ENCODE measurements around the gene PMEPA1. TPM values are rescaled to one million over a fixed set of nuclear protein-coding genes. Genes with fewer than 3 reads are reported as not detected.
A peak's percentile ranks its signal among the peaks of the same experiment; 100 is the strongest.

PMEPA1 gene
- total RNA-seq, 1 donor from 2014 or later = 34.8 TPM

GRCh38 chr20:57738484-57738883 is 28.7 kb upstream of the PMEPA1 start:
- intact Hi-C loops (cut with DNase I) = no loop called here
- no peak for DNase-seq (ENCODE audit: low spot score)

- no peak for DNase-seq (ENCODE audit: low spot score)
- intact Hi-C loops (cut with DNase I) = no loop called here
Observed at GRCh38 chr20:57738053-57738452, 28.2 kb upstream of the PMEPA1 start.

GRCh38 chr20:57737349-57737748 is 27.5 kb upstream of the PMEPA1 start:
- DNase-seq (ENCODE audit: low spot score) = no peak
- intact Hi-C loops (cut with DNase I) = no loop called here

GRCh38 chr20:57736738-57737347 is 27.0 kb upstream of the PMEPA1 start:
- intact Hi-C loops (cut with DNase I) = no loop called here
- DNase-seq (ENCODE audit: low spot score) = no peak

GRCh38 chr20:57735831-57736737 is 26.3 kb upstream of the PMEPA1 start:
- no peak for DNase-seq (ENCODE audit: low spot score)
- intact Hi-C loops (cut with DNase I) = no loop called here

GRCh38 chr20:57734754-57735153 is 24.9 kb upstream of the PMEPA1 start:
- no peak for DNase-seq (ENCODE audit: low spot score)
- intact Hi-C loops (cut with DNase I) = no loop called here

- DNase-seq (ENCODE audit: low spot score) = no peak
- intact Hi-C loops (cut with DNase I) = no loop called here
Observed at GRCh38 chr20:57732226-57732625, 22.4 kb upstream of the PMEPA1 start.

- DNase-seq (ENCODE audit: low spot score) = no peak
- intact Hi-C loops (cut with DNase I) = no loop called here
Observed at GRCh38 chr20:57728762-57729161, 18.9 kb upstream of the PMEPA1 start.

GRCh38 chr20:57727863-57728262 is 18.0 kb upstream of the PMEPA1 start:
- DNase-seq (ENCODE audit: low spot score) = no peak
- intact Hi-C loops (cut with DNase I) = no loop called here

- intact Hi-C loops (cut with DNase I) = no loop called here
Observed at GRCh38 chr20:57725636-57726035, 15.8 kb upstream of the PMEPA1 start.

GRCh38 chr20:57724610-57725405 is 15.0 kb upstream of the PMEPA1 start:
- no peak for DNase-seq (ENCODE audit: low spot score)
- intact Hi-C loops (cut with DNase I) = no loop called here

More at GRCh38 chr20:57725636-57726035, 15.8 kb upstream of the PMEPA1 start:
- DNase-seq (ENCODE audit: low spot score) = no peak

GRCh38 chr20:57723816-57724215 is 14.0 kb upstream of the PMEPA1 start:
- no peak for DNase-seq (ENCODE audit: low spot score)
- intact Hi-C loops (cut with DNase I) = no loop called here

- intact Hi-C loops (cut with DNase I) = loop anchor here (10.0 kb wide), 1 partner anchor 325 kb away; the partner anchor contains the start of gene RBM38
- DNase-seq (ENCODE audit: low spot score) = no peak
Observed at GRCh38 chr20:57719951-57720350, 10.1 kb upstream of the PMEPA1 start.

- intact Hi-C loops (cut with DNase I) = loop anchor here (10.0 kb wide), 1 partner anchor 324 kb away; the partner anchor contains the start of gene RBM38
- DNase-seq (ENCODE audit: low spot score) = peak; percentile 96
Observed at GRCh38 chr20:57718490-57719009, 8.7 kb upstream of the PMEPA1 start.

GRCh38 chr20:57717797-57718196 is 8.0 kb upstream of the PMEPA1 start:
- intact Hi-C loops (cut with DNase I) = loop anchor here (10.0 kb wide), 1 partner anchor 323 kb away; the partner anchor contains the start of gene RBM38

GRCh38 chr20:57716901-57717300 is 7.1 kb upstream of the PMEPA1 start:
- DNase-seq (ENCODE audit: low spot score) = peak; percentile 83
- intact Hi-C loops (cut with DNase I) = loop anchor here (10.0 kb wide), 1 partner anchor 322 kb away; the partner anchor contains the start of gene RBM38

More at GRCh38 chr20:57717797-57718196, 8.0 kb upstream of the PMEPA1 start:
- DNase-seq (ENCODE audit: low spot score) = no peak

- intact Hi-C loops (cut with DNase I) = loop anchor here (10.0 kb wide), 1 partner anchor 321 kb away; the partner anchor contains the start of gene RBM38
- DNase-seq (ENCODE audit: low spot score) = no peak
Observed at GRCh38 chr20:57716202-57716601, 6.4 kb upstream of the PMEPA1 start.

- DNase-seq (ENCODE audit: low spot score) = no peak
- intact Hi-C loops (cut with DNase I) = loop anchor here (10.0 kb wide), 1 partner anchor 321 kb away; the partner anchor contains the start of gene RBM38
Observed at GRCh38 chr20:57715268-57715904, 5.6 kb upstream of the PMEPA1 start.

Measured in cardiac septum (tissue), 1 donor.